SU-DHL-6 (cell line): ENCODE data around the gene SIX4.

ENCODE experiments used
- H2AFZ ChIP-seq: fragments of 200-600 bp; sonication (generic); 2 replicates; pipeline ENCODE4 v1.6.1; 2014; ENCODE audit warnings: low read depth, mild to moderate bottlenecking, moderate library complexity, mixed read lengths, antibody characterized with exemption, low read length; ENCODE audit not compliant: severe bottlenecking
- H3F3A ChIP-seq: fragments of 200-600 bp; shearing (Covaris generic); 2 replicates; pipeline ENCODE4 v1.6.0; 2016; ENCODE audit warnings: antibody characterized with exemption, mild to moderate bottlenecking; ENCODE audit not compliant: insufficient read depth
- H3K27ac ChIP-seq: fragments of 200-600 bp; sonication (generic); 2 replicates; pipeline ENCODE4 v1.5.1; 2016; ENCODE audit warnings: low read depth, mild to moderate bottlenecking, low read length, moderate library complexity, mixed read lengths
- H3K27me3 ChIP-seq: fragments of 200-600 bp; sonication (generic), shearing (Covaris generic); 2 replicates; pipeline ENCODE4 v1.6.0; 2014; ENCODE audit warnings: mild to moderate bottlenecking, low read length
- H3K36me3 ChIP-seq: fragments of 200-600 bp; sonication (generic); 2 replicates; pipeline ENCODE4 v1.6.1; 2014; ENCODE audit warnings: mild to moderate bottlenecking, low read length, mixed read lengths
- H3K4me2 ChIP-seq: fragments of 300-600, 200-600 bp; shearing (Covaris generic), sonication (generic); 2 replicates; pipeline ENCODE4 v1.6.0; 2014; ENCODE audit warnings: low read length, low read depth, mild to moderate bottlenecking; ENCODE audit not compliant: poor library complexity, severe bottlenecking
- H3K4me3 ChIP-seq: fragments of 200-600 bp; sonication (generic); 2 replicates; pipeline ENCODE4 v1.5.1; 2014; ENCODE audit warnings: antibody characterized with exemption, low read length, mild to moderate bottlenecking, mixed read lengths; ENCODE audit not compliant: insufficient read depth, poor library complexity, severe bottlenecking
- H3K79me2 ChIP-seq: fragments of 200-600 bp; sonication (generic); 2 replicates; pipeline ENCODE4 v1.6.1; 2014; ENCODE audit warnings: mild to moderate bottlenecking, low read length, moderate library complexity; ENCODE audit not compliant: insufficient read depth
- H3K9ac ChIP-seq: fragments of 200-600 bp; sonication (generic); 2 replicates; pipeline ENCODE4 v1.7.0; 2014; ENCODE audit warnings: mild to moderate bottlenecking, low read length
- H3K9me2 ChIP-seq: fragments of 200-600 bp; sonication (generic); replicated peaks from 2 replicates; pipeline ENCODE4 v1.6.1; 2014; ENCODE audit warnings: low read length; ENCODE audit not compliant: insufficient read depth
- H3K9me3 ChIP-seq: fragments of 200-600 bp; sonication (generic); 2 replicates; pipeline ENCODE4 v1.6.1; 2014; ENCODE audit warnings: low read length, mixed read lengths; ENCODE audit not compliant: insufficient read depth
- H4K20me1 ChIP-seq: fragments of 200-600 bp; sonication (generic); 2 replicates; pipeline ENCODE4 v1.6.1; 2014; ENCODE audit warnings: low read depth, mild to moderate bottlenecking, antibody characterized with exemption, low read length, moderate library complexity, mixed read lengths
- EZH2phosphoT487 ChIP-seq: fragments of 200-600 bp; sonication (generic), shearing (Covaris generic); conservative IDR thresholded peaks from 2 replicates; pipeline ENCODE4 v1.6.1; 2018; ENCODE audit warnings: mild to moderate bottlenecking, antibody characterized with exemption, low read length, moderate library complexity, mixed read lengths
- TF ChIP-seq, protein P1 (sequence below): fragments of 200-600 bp; sonication (generic); IDR thresholded peaks from one replicate; pipeline ENCODE4 v1.5.1; 2017; ENCODE audit warnings: antibody characterized with exemption, mild to moderate bottlenecking, low read length, moderate library complexity; ENCODE audit not compliant: insufficient read depth, poor library complexity, severe bottlenecking

SIX4 gene

DNA sequence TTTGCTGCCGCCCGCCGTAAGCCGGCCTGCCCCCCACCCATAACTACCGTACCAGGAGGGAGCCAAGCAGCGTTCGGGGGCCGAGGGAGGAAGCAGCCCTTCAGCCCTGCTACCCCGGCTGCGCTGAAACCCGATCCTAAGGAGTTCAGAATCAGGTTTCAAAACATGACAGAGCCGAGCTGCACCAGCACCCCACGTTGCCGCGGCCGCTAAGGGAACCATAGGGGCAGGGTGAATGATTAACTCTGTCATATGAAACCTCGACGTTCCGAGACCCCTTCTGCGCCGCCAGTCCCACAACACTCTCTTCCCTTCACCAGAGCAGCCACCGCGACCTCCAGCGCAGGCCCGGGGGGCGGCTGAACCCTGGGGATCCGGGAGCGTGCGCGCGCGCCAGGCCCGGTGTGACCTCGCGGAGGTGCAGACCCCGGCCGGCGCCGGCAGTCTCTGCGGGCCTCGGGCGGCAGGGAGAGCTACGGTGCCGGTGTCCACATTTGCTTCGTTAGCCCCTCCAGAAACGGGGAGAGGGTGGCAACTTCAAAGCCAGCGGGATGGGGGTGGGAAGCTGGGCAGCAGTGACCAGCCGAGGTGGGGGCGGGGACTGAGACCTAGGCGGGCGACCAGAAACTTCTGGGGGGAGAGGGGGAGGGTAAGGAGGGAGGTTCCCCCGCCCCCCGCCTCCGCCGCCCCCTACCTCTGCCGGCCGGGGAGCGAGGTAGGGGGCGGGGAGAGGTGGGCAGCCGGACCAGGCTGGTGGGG lies 1.6 kb downstream of the SIX4 start:
- Histone ChIP-seq H3K79me2 (no peaks in the 10 kb centered on the region), H3K9ac (peak overlapping the region; percentile 51), H2AFZ (peak overlapping the region; percentile 91)

DNA sequence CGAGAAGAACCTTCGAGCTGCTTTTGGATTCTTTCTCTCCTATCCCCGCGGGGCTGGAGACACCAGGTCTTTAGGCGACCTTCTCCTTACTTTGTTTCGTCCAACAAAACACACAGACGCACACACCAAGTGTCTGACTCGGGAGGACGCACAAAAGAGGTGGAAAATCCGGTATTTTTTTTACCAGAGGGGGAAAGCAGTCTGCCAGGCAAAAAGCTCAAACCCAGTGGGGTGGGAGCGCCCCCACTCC lies 2.1 kb downstream of the SIX4 start:
- Histone ChIP-seq H2AFZ (peak overlapping the region; percentile 91), H3K36me3 (no peaks in the 10 kb centered on the region), H3K9ac (peak overlapping the region; percentile 51), H3K27ac (no peak overlapping the region), H3K9me3 (no peaks in the 10 kb centered on the region), H3K4me3 (peak overlapping the region; percentile 71), H3K27me3 (no peaks in the 10 kb centered on the region), H3F3A (no peaks in the 10 kb centered on the region), H3K9me2 (no peaks in the 10 kb centered on the region), H3K4me2 (peak overlapping the region; percentile 94), H3K79me2 (no peaks in the 10 kb centered on the region), H4K20me1 (no peaks in the 10 kb centered on the region)
- TF ChIP-seq EZH2phosphoT487: no peak

More for the DNA sequence above, 1.6 kb downstream of the SIX4 start:
- H3F3A ChIP-seq: no peaks in the 10 kb centered on the region
- H3K27me3 ChIP-seq: no peaks in the 10 kb centered on the region
- H4K20me1 ChIP-seq: no peaks in the 10 kb centered on the region
- no peaks in the 10 kb centered on the region for H3K9me2 ChIP-seq
- H3K27ac ChIP-seq: no peak overlapping the region
- no peak for TF ChIP-seq EZH2phosphoT487
- TF ChIP-seq, protein P1, sequence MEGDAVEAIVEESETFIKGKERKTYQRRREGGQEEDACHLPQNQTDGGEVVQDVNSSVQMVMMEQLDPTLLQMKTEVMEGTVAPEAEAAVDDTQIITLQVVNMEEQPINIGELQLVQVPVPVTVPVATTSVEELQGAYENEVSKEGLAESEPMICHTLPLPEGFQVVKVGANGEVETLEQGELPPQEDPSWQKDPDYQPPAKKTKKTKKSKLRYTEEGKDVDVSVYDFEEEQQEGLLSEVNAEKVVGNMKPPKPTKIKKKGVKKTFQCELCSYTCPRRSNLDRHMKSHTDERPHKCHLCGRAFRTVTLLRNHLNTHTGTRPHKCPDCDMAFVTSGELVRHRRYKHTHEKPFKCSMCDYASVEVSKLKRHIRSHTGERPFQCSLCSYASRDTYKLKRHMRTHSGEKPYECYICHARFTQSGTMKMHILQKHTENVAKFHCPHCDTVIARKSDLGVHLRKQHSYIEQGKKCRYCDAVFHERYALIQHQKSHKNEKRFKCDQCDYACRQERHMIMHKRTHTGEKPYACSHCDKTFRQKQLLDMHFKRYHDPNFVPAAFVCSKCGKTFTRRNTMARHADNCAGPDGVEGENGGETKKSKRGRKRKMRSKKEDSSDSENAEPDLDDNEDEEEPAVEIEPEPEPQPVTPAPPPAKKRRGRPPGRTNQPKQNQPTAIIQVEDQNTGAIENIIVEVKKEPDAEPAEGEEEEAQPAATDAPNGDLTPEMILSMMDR: no peak
- H3K9me3 ChIP-seq: no peaks in the 10 kb centered on the region
- H3K4me2 ChIP-seq: peak overlapping the region; percentile 94
- H3K36me3 ChIP-seq: no peaks in the 10 kb centered on the region
- H3K4me3 ChIP-seq: peak overlapping the region; percentile 71

DNA sequence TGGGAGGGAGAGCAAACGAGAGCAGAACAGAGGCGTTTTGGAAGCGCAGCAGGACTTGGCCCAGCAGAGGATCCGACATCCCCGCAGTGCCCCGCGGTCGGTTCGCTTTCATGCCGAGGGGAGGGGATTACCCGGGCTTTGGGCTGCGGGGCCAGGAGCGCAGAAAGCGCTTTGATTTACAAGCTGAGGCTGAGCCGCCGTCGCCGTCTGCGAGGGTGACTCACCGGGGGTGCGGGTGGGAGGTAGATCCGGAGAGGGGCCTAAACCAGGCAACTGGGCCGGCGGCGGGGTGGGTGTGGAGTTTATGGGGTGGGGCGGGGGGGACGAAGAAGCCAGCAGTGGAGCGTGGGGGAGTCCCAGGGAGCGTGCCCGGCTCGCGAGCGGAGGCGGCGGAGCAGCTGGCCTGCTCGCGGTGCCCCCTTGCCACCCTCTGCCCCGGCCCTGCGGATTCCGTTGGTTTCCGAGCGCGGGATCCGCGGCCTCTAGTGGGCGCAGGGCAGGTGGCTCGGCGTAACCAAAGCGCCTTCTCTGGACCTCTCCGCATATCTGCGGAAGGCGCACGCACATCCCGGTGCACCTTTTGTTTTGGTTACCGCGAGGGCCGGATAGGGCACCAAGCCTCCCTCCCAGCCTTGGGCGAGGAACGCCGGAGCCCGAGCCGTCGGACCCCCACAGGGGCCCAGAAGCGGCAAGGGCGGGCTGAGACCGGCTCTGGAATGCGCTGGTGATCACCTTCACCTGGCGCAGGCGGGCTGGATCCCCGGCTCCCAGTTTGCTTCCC lies 2.6 kb downstream of the SIX4 start:
- Histone ChIP-seq H4K20me1 (no peaks in the 10 kb centered on the region), H3K27me3 (no peaks in the 10 kb centered on the region), H3K4me2 (peak overlapping the region; percentile 94), H3F3A (no peaks in the 10 kb centered on the region), H3K9ac (peak overlapping the region; percentile 51), H3K27ac (no peak overlapping the region), H2AFZ (peak overlapping the region; percentile 91), H3K9me3 (no peaks in the 10 kb centered on the region), H3K4me3 (peak overlapping the region; percentile 71), H3K36me3 (no peaks in the 10 kb centered on the region), H3K9me2 (no peaks in the 10 kb centered on the region), H3K79me2 (no peaks in the 10 kb centered on the region)
- TF ChIP-seq, protein P1: no peak
- no peak for TF ChIP-seq EZH2phosphoT487

DNA sequence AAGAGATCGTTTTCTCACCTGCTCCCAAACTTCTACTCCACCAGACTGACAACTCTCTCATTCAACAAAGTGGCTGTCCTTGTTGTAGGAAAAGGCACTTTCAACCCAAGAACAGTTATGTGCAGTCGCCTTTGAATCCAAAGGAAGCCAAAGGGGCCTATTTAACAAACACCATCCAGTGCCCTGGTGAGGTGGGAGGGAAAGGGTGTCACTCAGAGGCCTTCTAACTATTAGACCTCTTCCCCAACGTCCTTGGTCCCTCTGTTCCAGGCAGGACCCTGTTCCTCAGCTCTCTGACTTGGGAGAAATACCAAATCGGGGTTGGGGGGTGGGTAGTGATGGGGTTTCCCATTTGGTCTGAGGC lies 3.2 kb downstream of the SIX4 start:
- H3K27ac ChIP-seq: no peak overlapping the region
- no peak overlapping the region for H3K4me3 ChIP-seq
- no peaks in the 10 kb centered on the region for H3K9me2 ChIP-seq
- H2AFZ ChIP-seq: no peak overlapping the region
- no peak overlapping the region for H3K9ac ChIP-seq
- no peaks in the 10 kb centered on the region for H3F3A ChIP-seq
- H3K36me3 ChIP-seq: no peaks in the 10 kb centered on the region
- TF ChIP-seq, protein P1: no peak
- TF ChIP-seq EZH2phosphoT487: no peak
- H3K79me2 ChIP-seq: no peaks in the 10 kb centered on the region
- no peaks in the 10 kb centered on the region for H4K20me1 ChIP-seq
- no peak overlapping the region for H3K4me2 ChIP-seq
- H3K9me3 ChIP-seq: no peaks in the 10 kb centered on the region
- no peaks in the 10 kb centered on the region for H3K27me3 ChIP-seq
